Measurements from ENCODE around the gene GALNT18. TPM values are rescaled to one million over a fixed set of nuclear protein-coding genes. Genes with fewer than 3 reads are reported as not detected.

The GALNT18 gene
- total and polyA plus RNA-seq, 4 donors = 17.7 to 109 (median 63.7) TPM

DNA sequence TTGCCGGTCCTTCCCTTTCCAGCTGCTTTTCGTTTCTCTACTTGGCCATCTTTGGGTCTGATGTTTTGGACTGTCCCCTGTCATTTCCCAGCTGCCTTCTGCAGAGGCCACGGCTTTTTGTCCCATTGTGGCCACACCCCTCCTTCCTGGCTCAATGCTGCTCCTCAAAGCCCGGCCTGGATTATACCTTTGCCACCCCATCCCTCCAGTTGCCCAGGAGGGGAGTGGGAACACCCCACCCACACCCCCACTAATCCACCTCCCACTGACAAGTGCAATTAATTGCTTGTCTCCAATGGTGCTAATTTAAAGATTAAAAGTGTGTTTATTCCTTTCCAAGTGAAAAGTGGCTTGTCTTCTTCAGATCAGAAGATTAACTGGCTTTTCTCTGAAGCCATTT, 234.6 kb downstream of the GALNT18 start:
- no peaks in the 10 kb centered on the region for H3K27me3 ChIP-seq (ENCODE audit: control insufficient read depth in 3 of 3, insufficient read depth in 3 of 3, low read length in 2 of 3)
- peaks cover 0 to 6% (median 4%) of the 10 kb centered on the region in 5 donors for H3K4me1 ChIP-seq (ENCODE audit: control insufficient read depth in 5 of 5, insufficient read depth in 5 of 5, low read length in 5 of 5)
- 68 to 85% methylated on average over 4 of the region's 4 CpGs for WGBS, 2 donors
- TF ChIP-seq, protein P1, sequence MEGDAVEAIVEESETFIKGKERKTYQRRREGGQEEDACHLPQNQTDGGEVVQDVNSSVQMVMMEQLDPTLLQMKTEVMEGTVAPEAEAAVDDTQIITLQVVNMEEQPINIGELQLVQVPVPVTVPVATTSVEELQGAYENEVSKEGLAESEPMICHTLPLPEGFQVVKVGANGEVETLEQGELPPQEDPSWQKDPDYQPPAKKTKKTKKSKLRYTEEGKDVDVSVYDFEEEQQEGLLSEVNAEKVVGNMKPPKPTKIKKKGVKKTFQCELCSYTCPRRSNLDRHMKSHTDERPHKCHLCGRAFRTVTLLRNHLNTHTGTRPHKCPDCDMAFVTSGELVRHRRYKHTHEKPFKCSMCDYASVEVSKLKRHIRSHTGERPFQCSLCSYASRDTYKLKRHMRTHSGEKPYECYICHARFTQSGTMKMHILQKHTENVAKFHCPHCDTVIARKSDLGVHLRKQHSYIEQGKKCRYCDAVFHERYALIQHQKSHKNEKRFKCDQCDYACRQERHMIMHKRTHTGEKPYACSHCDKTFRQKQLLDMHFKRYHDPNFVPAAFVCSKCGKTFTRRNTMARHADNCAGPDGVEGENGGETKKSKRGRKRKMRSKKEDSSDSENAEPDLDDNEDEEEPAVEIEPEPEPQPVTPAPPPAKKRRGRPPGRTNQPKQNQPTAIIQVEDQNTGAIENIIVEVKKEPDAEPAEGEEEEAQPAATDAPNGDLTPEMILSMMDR (IDR thresholded peaks at IDR 0.05; ENCODE audit: control extremely low read depth, extremely low read depth) = no peak
- H3K27ac ChIP-seq (ENCODE audit: low read depth in 1 of 2, low read length in 1 of 2) = no peak overlapping the region
- no peak overlapping the region for H3K4me3 ChIP-seq
- no peaks in the 10 kb centered on the region for H3K36me3 ChIP-seq (ENCODE audit: control insufficient read depth in 4 of 4, insufficient read depth in 4 of 4, low read length in 4 of 4)
- H3K9me3 ChIP-seq (ENCODE audit: control insufficient read depth in 4 of 4, insufficient read depth in 3 of 4, low read length in 3 of 4) = no peaks in the 10 kb centered on the region
- DNase-seq (no peak), ATAC-seq (ENCODE audit: insufficient read depth, low FRiP score) (no peak)
- no peak overlapping the region for H3K9ac ChIP-seq (ENCODE audit: insufficient read depth in 1 of 2, low read length in 2 of 2)

DNA sequence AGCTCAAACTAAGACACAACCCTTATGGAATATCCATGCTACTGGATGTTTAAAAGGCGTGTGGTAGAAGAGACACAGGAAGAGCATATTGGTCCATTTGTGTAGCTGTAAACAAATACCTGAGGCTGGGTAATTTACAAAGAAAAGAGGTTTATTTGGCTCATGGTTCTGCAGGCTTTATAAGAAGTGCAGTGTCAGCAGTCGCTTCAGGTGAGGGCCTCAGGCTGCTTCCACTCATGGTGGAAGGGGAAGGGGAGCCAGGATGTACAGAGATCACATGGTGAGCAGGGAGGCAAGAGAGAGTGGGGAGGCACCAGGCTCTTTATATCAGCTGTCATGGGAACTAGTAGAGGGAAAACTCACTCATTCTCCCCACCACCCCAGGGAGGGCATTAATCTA, 237.0 kb downstream of the GALNT18 start:
- Histone ChIP-seq H3K27me3 (ENCODE audit: control insufficient read depth in 3 of 3, insufficient read depth in 3 of 3, low read length in 2 of 3) (no peaks in the 10 kb centered on the region), H3K9ac (ENCODE audit: insufficient read depth in 1 of 2, low read length in 2 of 2) (no peak overlapping the region), H3K36me3 (ENCODE audit: control insufficient read depth in 4 of 4, insufficient read depth in 4 of 4, low read length in 4 of 4) (no peaks in the 10 kb centered on the region), H3K4me1 (ENCODE audit: control insufficient read depth in 5 of 5, insufficient read depth in 5 of 5, low read length in 5 of 5) (peaks cover 0 to 5% (median 0%) of the 10 kb centered on the region in 5 donors), H3K4me3 (no peak overlapping the region), H3K27ac (ENCODE audit: low read depth in 1 of 2, low read length in 1 of 2) (no peak overlapping the region), H3K9me3 (ENCODE audit: control insufficient read depth in 4 of 4, insufficient read depth in 3 of 4, low read length in 3 of 4) (no peaks in the 10 kb centered on the region)
- TF ChIP-seq, protein P1 (IDR thresholded peaks at IDR 0.05; ENCODE audit: control extremely low read depth, extremely low read depth) = no peak
- DNase-seq (no peak), ATAC-seq (ENCODE audit: insufficient read depth, low FRiP score) (no peak)
- 94 to 96% methylated on average over 2 of the region's 2 CpGs for WGBS, 2 donors

DNA sequence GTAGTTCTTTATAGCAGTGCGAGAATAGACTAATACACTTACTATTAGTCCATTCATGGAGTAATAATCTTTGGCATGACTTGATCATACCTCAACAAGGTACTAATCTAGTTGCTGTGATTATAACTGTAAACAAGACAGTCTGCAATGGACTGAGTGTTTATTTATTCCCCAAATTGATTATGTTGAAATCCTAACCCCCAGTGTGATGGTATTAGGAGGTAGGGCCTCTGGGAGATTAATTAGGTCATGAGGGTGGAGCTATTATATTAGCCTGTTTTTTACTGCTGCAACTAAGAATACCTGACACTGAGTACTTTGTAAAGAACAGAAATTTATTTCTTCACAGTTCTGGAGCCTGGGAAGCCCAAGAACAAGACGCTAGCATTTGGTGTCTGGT, 237.8 kb downstream of the GALNT18 start:
- no peak for ATAC-seq (ENCODE audit: insufficient read depth, low FRiP score)
- Histone ChIP-seq H3K36me3 (ENCODE audit: control insufficient read depth in 4 of 4, insufficient read depth in 4 of 4, low read length in 4 of 4) (no peaks in the 10 kb centered on the region), H3K4me1 (ENCODE audit: control insufficient read depth in 5 of 5, insufficient read depth in 5 of 5, low read length in 5 of 5) (peaks cover 0 to 5% (median 0%) of the 10 kb centered on the region in 5 donors), H3K27me3 (ENCODE audit: control insufficient read depth in 3 of 3, insufficient read depth in 3 of 3, low read length in 2 of 3) (no peaks in the 10 kb centered on the region), H3K4me3 (no peak overlapping the region), H3K9ac (ENCODE audit: insufficient read depth in 1 of 2, low read length in 2 of 2) (no peak overlapping the region), H3K27ac (ENCODE audit: low read depth in 1 of 2, low read length in 1 of 2) (no peak overlapping the region), H3K9me3 (ENCODE audit: control insufficient read depth in 4 of 4, insufficient read depth in 3 of 4, low read length in 3 of 4) (no peaks in the 10 kb centered on the region)
- 95 to 97% methylated on average over 2 of the region's 2 CpGs for WGBS, 2 donors
- TF ChIP-seq, protein P1 (IDR thresholded peaks at IDR 0.05; ENCODE audit: control extremely low read depth, extremely low read depth) = no peak
- DNase-seq = no peak

DNA sequence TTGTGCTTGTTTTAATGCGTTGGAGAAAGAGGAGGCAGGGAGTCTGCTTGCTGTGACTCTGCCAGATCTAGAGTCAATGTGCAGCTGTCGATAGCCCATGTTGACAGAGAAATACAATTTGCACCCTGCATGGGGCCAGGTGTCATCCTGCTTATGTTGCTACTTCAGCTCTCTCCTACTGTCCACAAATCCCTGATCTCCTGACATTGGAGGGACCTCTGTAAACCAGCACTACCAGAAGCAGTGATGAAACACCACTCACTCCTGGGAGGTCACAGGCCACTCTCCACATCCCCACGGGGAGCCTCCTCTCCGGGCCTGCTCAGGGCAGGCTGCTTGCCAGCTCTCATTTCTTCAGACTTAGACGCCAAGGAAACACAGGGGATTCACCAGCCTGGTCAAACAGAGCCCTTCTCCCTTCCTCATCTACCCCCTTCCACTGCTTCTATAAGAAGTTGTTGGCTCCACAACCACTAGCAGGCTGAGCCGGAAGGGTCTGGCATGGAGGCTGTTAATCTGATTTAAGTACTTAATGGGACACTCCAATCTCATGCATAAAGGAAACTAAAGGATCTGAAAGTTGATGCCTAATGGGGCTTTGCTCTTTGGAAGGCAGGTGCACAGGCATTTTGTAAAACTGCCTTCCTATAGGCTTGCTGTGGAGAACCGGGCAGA, 238.8 kb downstream of the GALNT18 start:
- 77 to 84% methylated on average over 7 of the region's 7 CpGs for WGBS, 2 donors
- H3K36me3 ChIP-seq (ENCODE audit: control insufficient read depth in 4 of 4, insufficient read depth in 4 of 4, low read length in 4 of 4) = no peaks in the 10 kb centered on the region
- TF ChIP-seq, protein P1 (IDR thresholded peaks at IDR 0.05; ENCODE audit: control extremely low read depth, extremely low read depth) = no peak

More for the DNA sequence above, 238.8 kb downstream of the GALNT18 start:
- DNase-seq = no peak
- Histone ChIP-seq H3K27ac (ENCODE audit: low read depth in 1 of 2, low read length in 1 of 2) (no peak overlapping the region), H3K9me3 (ENCODE audit: control insufficient read depth in 4 of 4, insufficient read depth in 3 of 4, low read length in 3 of 4) (no peaks in the 10 kb centered on the region), H3K4me1 (ENCODE audit: control insufficient read depth in 5 of 5, insufficient read depth in 5 of 5, low read length in 5 of 5) (peaks cover 0 to 5% (median 0%) of the 10 kb centered on the region in 5 donors), H3K9ac (ENCODE audit: insufficient read depth in 1 of 2, low read length in 2 of 2) (no peak overlapping the region), H3K4me3 (no peak overlapping the region), H3K27me3 (ENCODE audit: control insufficient read depth in 3 of 3, insufficient read depth in 3 of 3, low read length in 2 of 3) (no peaks in the 10 kb centered on the region)
- ATAC-seq (ENCODE audit: insufficient read depth, low FRiP score) = no peak
